ENCODE measurements around the gene CCDC126. TPM values are rescaled to one million over a fixed set of nuclear protein-coding genes. Genes with fewer than 3 reads are reported as not detected.

CCDC126 gene
- total RNA-seq, 1 experiment from 2014 or later: 11.3 TPM

DNA sequence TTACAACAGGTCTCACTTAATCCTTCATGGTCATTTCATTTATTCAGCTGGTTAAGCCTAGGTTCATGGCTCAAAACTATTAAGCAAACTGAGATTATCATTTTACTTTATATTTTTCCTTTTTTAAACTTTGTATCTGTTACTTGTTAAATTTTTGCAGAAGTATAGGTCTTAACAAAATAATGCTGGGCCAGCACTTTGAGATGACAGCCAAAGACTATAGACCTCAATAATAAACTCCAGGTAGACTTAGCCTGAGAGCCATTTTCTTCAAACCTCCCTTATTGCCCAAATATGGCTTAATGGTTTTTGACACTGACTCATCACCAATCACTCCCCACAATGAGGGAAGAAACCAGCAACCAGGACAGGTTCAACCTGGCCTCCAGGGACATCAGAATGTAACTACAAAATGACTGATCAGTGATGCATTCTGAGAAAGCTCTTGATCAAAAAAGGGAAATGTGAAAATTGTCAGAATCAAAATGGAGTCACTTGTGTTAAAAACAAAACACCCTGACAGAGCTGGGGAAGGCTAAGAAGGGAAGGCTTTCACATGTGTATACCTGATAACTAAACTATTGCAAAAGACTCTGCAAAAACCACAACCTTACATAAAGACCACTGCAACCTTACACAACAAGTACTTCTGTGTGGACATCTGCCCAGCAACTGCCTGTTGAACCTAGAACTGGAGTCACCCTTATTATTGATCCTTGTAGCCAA, 2.1 kb upstream of the CCDC126 start:
- H3K27ac Mint-ChIP-seq (ENCODE audit: unreplicated experiment): no peak overlapping the region
- intact Hi-C loops (cut with micrococcal nuclease; ENCODE audit: unreplicated experiment): no loop called here
- Histone ChIP-seq H3K27me3 (replicated peaks; ENCODE audit: control insufficient read depth, insufficient read depth, low read length) (no peaks in the 10 kb centered on the region), H3K36me3 (ENCODE audit: control insufficient read depth, insufficient read depth, low read length) (no peaks in the 10 kb centered on the region), H3K4me3 (ENCODE audit: low read depth, low read length) (no peak overlapping the region), H3K9me3 (no peaks in the 10 kb centered on the region), H3K4me1 (peaks cover 12% of the 10 kb centered on the region)
- H3K36me3 Mint-ChIP-seq (ENCODE audit: insufficient read depth, unreplicated experiment): peaks cover 10% of the 10 kb centered on the region
- H3K4me1 Mint-ChIP-seq (ENCODE audit: low read depth, unreplicated experiment): peaks cover 15% of the 10 kb centered on the region
- BruUV-seq (replicated peaks): no TSS peak
- no peaks in the 10 kb centered on the region for H3K9me3 Mint-ChIP-seq (ENCODE audit: unreplicated experiment)
- peaks cover 4% of the 10 kb centered on the region for H3K27me3 Mint-ChIP-seq (ENCODE audit: insufficient read depth, unreplicated experiment)
- no peak for DNase-seq
- ChIA-PET POLR2A (interaction anchor here (1.2 kb wide), 1 partner anchor 115 kb away, joined by 3 read pairs; the partner anchor contains the start of gene STK31), CTCF (interaction anchor here (1.0 kb wide), 1 partner anchor 48 kb away, joined by 3 read pairs; no protein-coding TSS in a partner anchor)
- TF ChIP-seq, protein P1, sequence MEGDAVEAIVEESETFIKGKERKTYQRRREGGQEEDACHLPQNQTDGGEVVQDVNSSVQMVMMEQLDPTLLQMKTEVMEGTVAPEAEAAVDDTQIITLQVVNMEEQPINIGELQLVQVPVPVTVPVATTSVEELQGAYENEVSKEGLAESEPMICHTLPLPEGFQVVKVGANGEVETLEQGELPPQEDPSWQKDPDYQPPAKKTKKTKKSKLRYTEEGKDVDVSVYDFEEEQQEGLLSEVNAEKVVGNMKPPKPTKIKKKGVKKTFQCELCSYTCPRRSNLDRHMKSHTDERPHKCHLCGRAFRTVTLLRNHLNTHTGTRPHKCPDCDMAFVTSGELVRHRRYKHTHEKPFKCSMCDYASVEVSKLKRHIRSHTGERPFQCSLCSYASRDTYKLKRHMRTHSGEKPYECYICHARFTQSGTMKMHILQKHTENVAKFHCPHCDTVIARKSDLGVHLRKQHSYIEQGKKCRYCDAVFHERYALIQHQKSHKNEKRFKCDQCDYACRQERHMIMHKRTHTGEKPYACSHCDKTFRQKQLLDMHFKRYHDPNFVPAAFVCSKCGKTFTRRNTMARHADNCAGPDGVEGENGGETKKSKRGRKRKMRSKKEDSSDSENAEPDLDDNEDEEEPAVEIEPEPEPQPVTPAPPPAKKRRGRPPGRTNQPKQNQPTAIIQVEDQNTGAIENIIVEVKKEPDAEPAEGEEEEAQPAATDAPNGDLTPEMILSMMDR (IDR thresholded peaks at IDR 0.05; ENCODE audit: insufficient read depth in 1 of 2, low read depth in 1 of 2, low read length in 1 of 2, severe bottlenecking in 1 of 2, unreplicated experiment in 1 of 2): no peak
- H3K4me3 Mint-ChIP-seq (ENCODE audit: unreplicated experiment): no peak overlapping the region

DNA sequence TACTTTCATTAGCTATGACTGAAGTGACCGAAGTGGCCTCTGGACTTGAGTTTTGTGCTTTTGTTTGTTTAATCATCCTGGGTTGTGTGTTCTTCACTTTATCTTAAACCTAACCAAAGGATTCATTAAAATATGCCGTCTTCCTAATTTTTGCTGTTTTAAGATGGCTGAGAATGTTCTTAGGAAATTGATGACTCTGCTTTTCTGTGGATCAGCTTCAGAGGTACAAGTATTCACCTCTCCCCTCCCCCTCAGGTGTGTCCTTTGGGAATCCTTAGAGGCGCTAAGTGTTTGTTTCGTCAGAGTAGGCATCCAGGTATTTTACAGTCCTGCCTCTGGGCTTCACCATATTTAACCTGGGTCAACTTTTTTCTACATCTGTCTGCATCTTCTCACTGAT, 1.1 kb downstream of the CCDC126 start:
- ChIA-PET CTCF (interaction anchor here (1.0 to 1.5 kb wide), 2 partner anchors 27 to 82 kb away, joined by 5 to 12 read pairs; partner anchors contain the start of gene FAM221A), POLR2A (interaction anchor here (0.6 to 2.4 kb wide), 2 partner anchors 67 to 112 kb away, joined by 3 to 19 read pairs; partner anchors contain the start of gene STK31)
- Histone ChIP-seq H3K36me3 (ENCODE audit: control insufficient read depth, insufficient read depth, low read length) (no peaks in the 10 kb centered on the region), H3K9me3 (no peaks in the 10 kb centered on the region), H3K4me3 (ENCODE audit: low read depth, low read length) (peak overlapping the region; percentile 63), H3K4me1 (peaks cover 22% of the 10 kb centered on the region), H3K27me3 (replicated peaks; ENCODE audit: control insufficient read depth, insufficient read depth, low read length) (no peaks in the 10 kb centered on the region)
- Mint-ChIP-seq H3K27me3 (ENCODE audit: insufficient read depth, unreplicated experiment) (peaks cover 2% of the 10 kb centered on the region), H3K27ac (ENCODE audit: unreplicated experiment) (peak overlapping the region; percentile 81), H3K4me1 (ENCODE audit: low read depth, unreplicated experiment) (peaks cover 25% of the 10 kb centered on the region), H3K9me3 (ENCODE audit: unreplicated experiment) (no peaks in the 10 kb centered on the region), H3K36me3 (ENCODE audit: insufficient read depth, unreplicated experiment) (peaks cover 10% of the 10 kb centered on the region), H3K4me3 (ENCODE audit: unreplicated experiment) (peak overlapping the region; percentile 94)
- no TSS peak for BruUV-seq (replicated peaks)
- DNase-seq: peak in 1 of 2 experiments; percentile 47
- TF ChIP-seq, protein P1 (IDR thresholded peaks at IDR 0.05; ENCODE audit: insufficient read depth in 1 of 2, low read depth in 1 of 2, low read length in 1 of 2, severe bottlenecking in 1 of 2, unreplicated experiment in 1 of 2): no peak
- intact Hi-C loops (cut with micrococcal nuclease; ENCODE audit: unreplicated experiment): no loop called here

DNA sequence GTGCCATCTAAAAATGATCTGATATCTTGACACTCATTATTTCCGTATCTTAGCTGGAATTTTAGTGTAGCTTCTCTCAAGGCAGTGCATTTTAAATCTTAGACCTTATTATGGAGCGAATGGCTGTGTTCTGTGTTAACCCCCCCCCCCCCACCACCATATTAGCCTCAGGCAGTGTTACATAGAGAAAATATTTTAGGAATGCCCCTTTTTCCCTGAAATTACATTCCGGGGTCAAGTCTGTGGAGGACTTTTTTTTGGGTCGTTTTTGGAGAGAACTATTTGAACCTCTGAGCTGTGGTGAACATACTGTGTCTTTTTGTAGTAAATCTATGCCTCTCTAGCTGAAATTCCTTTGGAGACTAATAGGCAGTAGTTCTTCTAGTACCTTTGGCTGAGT, 3.1 kb downstream of the CCDC126 start:
- CTCF ChIA-PET: no interaction called here
- H3K27ac Mint-ChIP-seq (ENCODE audit: unreplicated experiment): no peak overlapping the region
- BruUV-seq (replicated peaks): no TSS peak

More for the DNA sequence above, 3.1 kb downstream of the CCDC126 start:
- no peak overlapping the region for H3K4me3 ChIP-seq (ENCODE audit: low read depth, low read length)
- no peaks in the 10 kb centered on the region for H3K36me3 ChIP-seq (ENCODE audit: control insufficient read depth, insufficient read depth, low read length)
- peaks cover 22% of the 10 kb centered on the region for H3K4me1 ChIP-seq
- peaks cover 31% of the 10 kb centered on the region for H3K4me1 Mint-ChIP-seq (ENCODE audit: low read depth, unreplicated experiment)
- H3K27me3 Mint-ChIP-seq (ENCODE audit: insufficient read depth, unreplicated experiment): peaks cover 2% of the 10 kb centered on the region
- POLR2A ChIA-PET: no interaction called here
- no peak overlapping the region for H3K4me3 Mint-ChIP-seq (ENCODE audit: unreplicated experiment)
- H3K36me3 Mint-ChIP-seq (ENCODE audit: insufficient read depth, unreplicated experiment): peaks cover 10% of the 10 kb centered on the region
- intact Hi-C loops (cut with micrococcal nuclease; ENCODE audit: unreplicated experiment): no loop called here
- DNase-seq: no peak
- H3K9me3 Mint-ChIP-seq (ENCODE audit: unreplicated experiment): no peaks in the 10 kb centered on the region
- no peaks in the 10 kb centered on the region for H3K27me3 ChIP-seq (replicated peaks; ENCODE audit: control insufficient read depth, insufficient read depth, low read length)
- TF ChIP-seq, protein P1 (IDR thresholded peaks at IDR 0.05; ENCODE audit: insufficient read depth in 1 of 2, low read depth in 1 of 2, low read length in 1 of 2, severe bottlenecking in 1 of 2, unreplicated experiment in 1 of 2): no peak
- H3K9me3 ChIP-seq: no peaks in the 10 kb centered on the region
